Raji (cell line): ENCODE data around the gene DUSP3.

Experiments
- POLR2A ChIP-seq: IDR thresholded peaks from 2 replicates; pipeline ENCODE4 v1.6.1; 2011; ENCODE audit warnings: low read depth, low read length, control low read depth; ENCODE audit not compliant: insufficient read depth

The DUSP3 gene

GRCh38 chr17:43778337-43779144, at the start of gene DUSP3:
Gene DUSP3 (minus strand): TSS chr17:43778977. CDS start chr17:43778924, 53 bp downstream.
- no peak for TF ChIP-seq POLR2A

- no peak for TF ChIP-seq POLR2A
Measured at GRCh38 chr17:43827596-43827995, 48.8 kb upstream of the DUSP3 start.

- TF ChIP-seq POLR2A, result no peak
Measured at GRCh38 chr17:43826206-43826605, 47.4 kb upstream of the DUSP3 start.

GRCh38 chr17:43825567-43825966, 46.8 kb upstream of the DUSP3 start:
- TF ChIP-seq POLR2A, result no peak

GRCh38 chr17:43823350-43824084, 44.7 kb upstream of the DUSP3 start:
- TF ChIP-seq POLR2A, result no peak

- TF ChIP-seq POLR2A, result no peak
Measured at GRCh38 chr17:43822570-43823190, 43.9 kb upstream of the DUSP3 start.

- TF ChIP-seq POLR2A, result no peak
Measured at GRCh38 chr17:43820759-43821158, 42.0 kb upstream of the DUSP3 start.

GRCh38 chr17:43818966-43819365, 40.2 kb upstream of the DUSP3 start:
- no peak for TF ChIP-seq POLR2A

- no peak for TF ChIP-seq POLR2A
Measured at GRCh38 chr17:43817826-43818225, 39.0 kb upstream of the DUSP3 start.

- TF ChIP-seq POLR2A, result no peak
Measured at GRCh38 chr17:43816336-43817320, 37.9 kb upstream of the DUSP3 start.

- no peak for TF ChIP-seq POLR2A
Measured at GRCh38 chr17:43814714-43815113, 35.9 kb upstream of the DUSP3 start.

GRCh38 chr17:43814026-43814425, 35.2 kb upstream of the DUSP3 start:
- no peak for TF ChIP-seq POLR2A

GRCh38 chr17:43813386-43813785, 34.6 kb upstream of the DUSP3 start:
- TF ChIP-seq POLR2A, result no peak

GRCh38 chr17:43812396-43813265, 33.9 kb upstream of the DUSP3 start:
- no peak for TF ChIP-seq POLR2A

GRCh38 chr17:43810823-43811222, 32.0 kb upstream of the DUSP3 start:
- TF ChIP-seq POLR2A, result no peak
